Sigmoid colon (tissue), 7 donors: ENCODE measurements around the gene MGMT. TPM values are rescaled to one million over a fixed set of nuclear protein-coding genes. Genes with fewer than 3 reads are reported as not detected.

ENCODE experiments used
- DNase-seq: peaks from one replicate; pipeline ENCODE4 v3.0.0-alpha.2; 2019
- H3K27ac ChIP-seq, 4 donors: fragments of 200-600 bp; sonication (generic); one replicate each; pipeline ENCODE4 v1.5.1; 2016 to 2019; ENCODE audit warnings: mild to moderate bottlenecking in 1 of 4
- H3K27me3 ChIP-seq, 3 donors: fragments of 200-600 bp; sonication (generic); one replicate each; pipeline ENCODE4 v1.5.1; 2019; ENCODE audit warnings: mild to moderate bottlenecking in 1 of 3
- H3K36me3 ChIP-seq, 4 donors: fragments of 200-600 bp; sonication (generic); one replicate each; pipeline ENCODE4 v1.5.1; 2016 to 2019
- H3K4me1 ChIP-seq, 4 donors: fragments of 200-600 bp; sonication (generic); one replicate each; pipeline ENCODE4 v1.5.1; 2017 to 2019
- H3K4me3 ChIP-seq, 4 donors: fragments of 200-600 bp; sonication (generic); one replicate each; pipeline ENCODE4 v1.5.1; 2017 to 2019; ENCODE audit warnings: mild to moderate bottlenecking in 2 of 4, moderate library complexity in 1 of 4
- H3K9me3 ChIP-seq, 4 donors: fragments of 200-600 bp in 3 of 4; sonication (generic) in 3 of 4; one replicate each; pipeline versions ENCODE4 v1.5.1 to v1.6.1; 2013 to 2019
- EP300 ChIP-seq, 4 donors: sonication (generic); formaldehyde crosslinking; IDR thresholded peaks; one replicate each; pipeline ENCODE4 v1.6.1; 2017; ENCODE audit warnings: antibody characterized with exemption in 4 of 4
- POLR2A ChIP-seq, 2 donors: fragments of 450-650 bp; IDR thresholded peaks; one replicate each; pipeline ENCODE4 v1.6.1; 2016; ENCODE audit warnings: antibody characterized with exemption in 2 of 2, mild to moderate bottlenecking in 2 of 2, moderate library complexity in 2 of 2
- POLR2AphosphoS5 ChIP-seq, 4 donors: sonication (generic); formaldehyde crosslinking; IDR thresholded peaks; one replicate each; pipeline ENCODE4 v1.6.1; 2017; ENCODE audit warnings: antibody characterized with exemption in 4 of 4
- WGBS, 2 donors: extraction: QIAGEN DNeasy Blood & Tissue Kit; methylation state at CpG; one replicate each; pipeline ENCODE4 v1.1.7; 2013; 5-methylcytosine and 5-hydroxymethylcytosine counted together
- intact Hi-C: fragments of 100-400 bp; cut with DNase I; formaldehyde crosslinking; loops from one replicate; pipeline ENCODE4 v1.15.1; 2023
- polyA plus RNA-seq, 3 donors: library from polyadenylated mRNA; stranded (reverse); fragments of 200-250 nt; gene quantifications; one replicate each; pipeline ENCODE4 v1.2.3, GENCODE V29; 2013
- total RNA-seq, 4 donors: library from RNA; depleted of rRNA; stranded (reverse); fragments of >200 nt; gene quantifications; one replicate each; pipeline ENCODE4 v1.1.0, GENCODE V29; 2016
- TF ChIP-seq, protein P1 (sequence below), 4 experiments: fragments of 450-650 bp in 3 of 4; fragments of 200-600 bp in 1 of 4; IDR thresholded peaks; one replicate each; pipeline ENCODE4 v1.5.1; 2016 to 2019; ENCODE audit warnings: antibody characterized with exemption in 4 of 4, mild to moderate bottlenecking in 3 of 4, moderate library complexity in 2 of 4
- donor health status: healthy with polysubstance abuse.
- donor health status: Bipolar disorder and iron deficiency.
- donor health status: healthy.

MGMT gene
- total and polyA plus RNA-seq, 7 donors = 7.2 to 40.3 (median 24.3) TPM

DNA sequence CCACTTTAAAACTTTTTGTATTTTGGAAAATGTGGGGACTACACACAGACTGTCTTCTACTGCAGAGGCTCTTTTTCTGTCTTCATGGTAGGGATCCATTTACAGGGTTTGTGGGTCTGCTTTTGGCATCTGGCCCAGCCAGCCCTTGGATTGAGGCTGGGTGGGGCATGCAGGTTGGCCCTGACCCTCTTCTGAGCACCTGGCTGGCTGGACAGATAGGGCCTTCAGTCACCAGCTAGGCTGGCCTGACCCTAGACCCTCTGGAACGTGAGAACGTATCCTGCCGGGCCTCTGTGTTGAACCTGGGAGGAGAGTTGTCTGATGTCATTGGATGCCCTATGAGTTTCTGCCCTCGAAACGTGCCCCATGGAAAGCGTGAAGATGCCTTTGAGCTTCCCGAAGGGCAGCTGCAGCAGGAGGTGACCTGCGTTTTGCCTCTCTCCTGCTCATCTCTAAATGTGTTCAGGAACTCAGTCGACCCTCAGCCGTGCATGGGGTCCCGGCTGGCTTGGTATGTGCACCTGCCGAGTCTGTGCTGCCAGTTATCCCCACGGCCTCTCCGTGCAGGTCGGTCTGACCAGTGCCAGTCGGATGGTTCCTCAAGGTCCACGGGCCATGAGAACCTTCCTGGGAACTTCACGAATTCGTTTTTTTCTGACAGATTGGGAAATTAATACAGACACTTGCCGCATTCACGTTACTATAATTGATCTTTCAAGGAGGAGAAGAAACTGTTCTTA lies 74.9 kb downstream of the MGMT start:
- TF ChIP-seq, protein P1, sequence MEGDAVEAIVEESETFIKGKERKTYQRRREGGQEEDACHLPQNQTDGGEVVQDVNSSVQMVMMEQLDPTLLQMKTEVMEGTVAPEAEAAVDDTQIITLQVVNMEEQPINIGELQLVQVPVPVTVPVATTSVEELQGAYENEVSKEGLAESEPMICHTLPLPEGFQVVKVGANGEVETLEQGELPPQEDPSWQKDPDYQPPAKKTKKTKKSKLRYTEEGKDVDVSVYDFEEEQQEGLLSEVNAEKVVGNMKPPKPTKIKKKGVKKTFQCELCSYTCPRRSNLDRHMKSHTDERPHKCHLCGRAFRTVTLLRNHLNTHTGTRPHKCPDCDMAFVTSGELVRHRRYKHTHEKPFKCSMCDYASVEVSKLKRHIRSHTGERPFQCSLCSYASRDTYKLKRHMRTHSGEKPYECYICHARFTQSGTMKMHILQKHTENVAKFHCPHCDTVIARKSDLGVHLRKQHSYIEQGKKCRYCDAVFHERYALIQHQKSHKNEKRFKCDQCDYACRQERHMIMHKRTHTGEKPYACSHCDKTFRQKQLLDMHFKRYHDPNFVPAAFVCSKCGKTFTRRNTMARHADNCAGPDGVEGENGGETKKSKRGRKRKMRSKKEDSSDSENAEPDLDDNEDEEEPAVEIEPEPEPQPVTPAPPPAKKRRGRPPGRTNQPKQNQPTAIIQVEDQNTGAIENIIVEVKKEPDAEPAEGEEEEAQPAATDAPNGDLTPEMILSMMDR (IDR thresholded peaks at IDR 0.05) = no peak
- TF ChIP-seq POLR2AphosphoS5 (IDR thresholded peaks at IDR 0.05) (no peak), EP300 (IDR thresholded peaks at IDR 0.05) (no peak), POLR2A (IDR thresholded peaks at IDR 0.05) (no peak)
- Histone ChIP-seq H3K9me3 (no peaks in the 10 kb centered on the region), H3K4me3 (no peak overlapping the region), H3K27ac (no peak overlapping the region), H3K27me3 (no peaks in the 10 kb centered on the region), H3K4me1 (no peaks in the 10 kb centered on the region), H3K36me3 (peaks cover 0 to 5% (median under 1%) of the 10 kb centered on the region in 4 donors)
- no peak for DNase-seq
- 96% methylated on average over 21 of the region's 21 CpGs for WGBS, 2 donors
- intact Hi-C loops = no loop called here

DNA sequence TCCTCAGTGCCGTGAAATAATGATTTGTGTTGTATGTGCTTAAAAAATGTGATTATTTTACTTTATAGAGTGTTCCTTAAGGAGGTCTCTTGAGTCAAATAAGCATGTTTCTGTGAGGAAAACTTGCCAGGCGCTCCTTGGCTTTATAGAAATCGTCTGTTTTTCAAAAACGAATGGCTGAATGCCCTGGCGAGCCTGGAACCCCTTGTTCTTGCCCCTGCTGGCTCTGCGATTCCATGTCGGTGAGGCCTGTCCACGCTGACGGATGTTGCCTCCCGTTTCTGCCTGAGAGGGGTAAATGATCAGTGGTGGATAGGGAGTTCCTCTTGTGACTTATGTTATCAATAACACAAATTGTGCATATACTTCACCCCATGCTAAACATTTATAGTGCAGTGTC lies 75.5 kb downstream of the MGMT start:
- no peak overlapping the region for H3K27ac ChIP-seq

DNA sequence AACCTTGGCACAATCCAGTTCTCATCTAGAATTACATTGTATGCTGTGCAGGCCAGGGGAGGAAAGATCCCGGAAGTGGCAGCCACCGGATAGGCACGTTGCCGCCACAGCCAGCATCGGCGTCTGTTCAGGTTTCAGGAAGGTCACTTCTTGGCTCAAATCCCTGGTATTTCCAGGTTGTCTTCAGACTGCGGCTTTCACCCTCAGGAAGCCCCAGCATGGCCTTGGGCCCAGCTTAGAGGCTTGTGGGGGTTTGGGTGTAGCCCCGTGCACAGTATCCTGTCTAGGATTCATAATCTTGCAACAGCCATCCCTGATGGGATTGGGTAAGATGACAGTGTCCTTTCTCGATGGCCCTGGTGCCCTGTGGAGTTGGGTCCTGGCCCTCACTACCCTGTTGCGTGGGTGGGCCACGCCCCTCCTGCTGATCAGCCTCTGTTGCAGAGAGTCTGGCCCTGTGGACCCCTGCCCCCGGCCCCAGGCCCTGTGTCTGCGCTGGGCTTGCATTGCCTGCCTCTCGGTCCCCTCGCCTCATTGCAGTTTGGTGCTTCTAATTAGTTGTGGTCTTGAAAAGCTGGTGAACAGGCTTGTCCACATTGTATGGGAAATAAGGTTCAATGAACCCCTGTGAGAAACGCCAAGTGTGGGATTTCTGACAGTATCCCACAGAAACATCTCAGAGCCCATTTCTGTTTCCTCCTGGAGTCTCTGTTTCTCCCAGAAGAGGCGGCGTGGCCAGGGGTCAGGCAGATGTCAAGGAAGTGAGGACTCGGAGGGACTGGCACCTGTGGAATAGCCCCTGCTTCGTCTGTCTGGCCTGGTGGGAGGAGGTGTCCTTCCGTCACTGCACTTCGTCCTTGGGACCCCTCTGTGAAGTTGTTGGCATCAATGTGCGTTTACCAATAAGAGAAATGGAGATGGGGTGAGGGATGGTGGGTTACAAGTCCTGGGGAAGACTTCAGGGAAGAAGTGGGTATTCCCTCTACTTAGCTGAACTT lies 77.5 kb downstream of the MGMT start:
- intact Hi-C loops = no loop called here
- 94 to 96% methylated on average over 23 of the region's 23 CpGs for WGBS, 2 donors
- TF ChIP-seq POLR2AphosphoS5 (IDR thresholded peaks at IDR 0.05) (peak in 1 of 4 donors; percentile 8), POLR2A (IDR thresholded peaks at IDR 0.05) (no peak), EP300 (IDR thresholded peaks at IDR 0.05) (no peak)
- TF ChIP-seq, protein P1 (IDR thresholded peaks at IDR 0.05) = no peak
- Histone ChIP-seq H3K27me3 (no peaks in the 10 kb centered on the region), H3K36me3 (no peaks in the 10 kb centered on the region), H3K4me3 (no peak overlapping the region), H3K27ac (no peak overlapping the region), H3K9me3 (no peaks in the 10 kb centered on the region), H3K4me1 (peaks cover 0 to 10% (median 3%) of the 10 kb centered on the region in 4 donors)
- no peak for DNase-seq

More for the DNA sequence above, 75.5 kb downstream of the MGMT start:
- intact Hi-C loops = no loop called here
- Histone ChIP-seq H3K9me3 (no peaks in the 10 kb centered on the region), H3K4me1 (peaks cover 0 to 5% (median 2%) of the 10 kb centered on the region in 4 donors), H3K27me3 (no peaks in the 10 kb centered on the region), H3K4me3 (no peak overlapping the region), H3K36me3 (peaks cover 0 to 5% (median 0%) of the 10 kb centered on the region in 4 donors)
- TF ChIP-seq, protein P1 (IDR thresholded peaks at IDR 0.05) = no peak
- no peak for TF ChIP-seq EP300 (IDR thresholded peaks at IDR 0.05)
- TF ChIP-seq POLR2AphosphoS5 (IDR thresholded peaks at IDR 0.05) = no peak
- TF ChIP-seq POLR2A (IDR thresholded peaks at IDR 0.05) = no peak
- WGBS, 2 donors = 94 to 96% methylated on average over 10 of the region's 10 CpGs
- no peak for DNase-seq

- no peak for DNase-seq
- WGBS, 2 donors = 86 to 94% methylated on average over 8 of the region's 8 CpGs
- TF ChIP-seq EP300 (IDR thresholded peaks at IDR 0.05) (no peak), POLR2AphosphoS5 (IDR thresholded peaks at IDR 0.05) (no peak), POLR2A (IDR thresholded peaks at IDR 0.05) (no peak)
- TF ChIP-seq, protein P1 (IDR thresholded peaks at IDR 0.05) = no peak
- H3K4me1 ChIP-seq = peaks cover 0 to 10% (median 3%) of the 10 kb centered on the region in 4 donors
- no peak overlapping the region for H3K4me3 ChIP-seq
- no peaks in the 10 kb centered on the region for H3K9me3 ChIP-seq
- no peaks in the 10 kb centered on the region for H3K27me3 ChIP-seq
- no peaks in the 10 kb centered on the region for H3K36me3 ChIP-seq
- intact Hi-C loops = no loop called here
- H3K27ac ChIP-seq = no peak overlapping the region
These were observed 78.2 kb downstream of the MGMT start for GRCh38 chr10:129545261-129545660.
